HL-60/S4 (cell line): ENCODE data around the gene JARID2.

ENCODE experiments used
- in situ Hi-C: fragments of 300-500 bp; cut with MboI; formaldehyde crosslinking; loops from 2 replicates; pipeline ENCODE4 v1.14.3; 2022; ENCODE audit warnings: low sequenced_read_pairs

JARID2 gene

GRCh38 chr6:15481390-15482291, 235.8 kb downstream of the JARID2 start:
- in situ Hi-C loops = no loop called here

DNA sequence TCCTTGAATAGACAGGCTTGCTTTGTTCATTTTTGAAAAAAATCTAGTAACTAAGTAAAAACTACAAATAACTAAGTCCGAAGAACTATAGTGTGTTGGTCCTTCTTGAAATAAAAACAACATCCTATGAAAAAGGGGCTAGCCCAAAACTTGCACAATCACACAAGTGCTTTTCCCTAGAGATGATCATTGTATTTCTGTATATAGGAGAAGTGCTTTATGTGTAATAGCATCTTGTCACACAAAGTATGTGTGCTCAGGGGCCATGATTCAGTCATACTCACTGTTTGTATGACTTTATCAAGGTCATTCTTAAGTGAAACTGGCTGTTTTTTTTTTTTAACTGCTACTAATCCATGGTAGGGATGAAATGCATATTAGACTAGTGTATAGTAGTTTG, 237.2 kb downstream of the JARID2 start:
- in situ Hi-C loops = no loop called here

- in situ Hi-C loops = no loop called here
Observed at GRCh38 chr6:15484140-15484539, 238.3 kb downstream of the JARID2 start.

- in situ Hi-C loops = no loop called here
Observed at GRCh38 chr6:15484821-15485220, 239.0 kb downstream of the JARID2 start.

- in situ Hi-C loops = no loop called here
Observed at GRCh38 chr6:15485936-15486335, 240.1 kb downstream of the JARID2 start.

- in situ Hi-C loops = no loop called here
Observed at GRCh38 chr6:15487262-15487661, 241.4 kb downstream of the JARID2 start.

GRCh38 chr6:15489261-15489962, 243.5 kb downstream of the JARID2 start:
- in situ Hi-C loops = no loop called here

GRCh38 chr6:15490242-15491100, 244.6 kb downstream of the JARID2 start:
- in situ Hi-C loops = no loop called here

DNA sequence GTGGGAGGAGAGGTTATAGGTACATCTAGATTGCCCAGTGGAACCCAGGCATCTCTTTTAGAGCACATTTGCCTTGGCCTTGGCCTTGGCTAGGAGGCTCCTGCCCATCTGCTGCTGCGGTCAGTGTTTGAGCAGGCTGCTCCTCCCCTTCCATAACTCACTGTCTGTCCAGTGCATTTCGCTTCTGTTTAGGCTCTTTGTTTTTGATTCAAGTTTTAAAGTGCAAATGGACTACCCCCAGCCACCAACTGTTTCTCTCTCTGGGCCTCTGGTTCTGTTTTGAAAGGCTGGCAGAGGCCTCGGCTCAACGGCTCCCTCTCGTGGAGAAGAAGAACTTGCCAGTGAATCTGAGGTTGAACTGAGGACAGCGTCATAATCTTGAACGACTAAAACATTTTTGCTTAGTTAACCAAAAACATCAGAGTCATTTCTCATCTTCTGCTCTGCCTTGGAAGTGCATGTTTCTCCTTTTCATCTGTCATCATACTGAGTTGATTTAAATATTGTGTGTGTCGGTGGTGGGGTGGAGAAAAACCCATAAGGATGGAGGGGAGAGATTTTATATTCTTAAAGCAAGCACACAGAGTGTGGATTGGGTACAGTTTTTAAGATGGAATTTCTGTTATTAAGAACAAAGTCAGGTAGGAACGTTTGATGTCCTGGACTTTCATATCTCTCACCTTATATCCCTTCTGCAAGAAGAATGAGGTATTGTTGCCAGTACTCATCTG, 245.6 kb downstream of the JARID2 start:
- in situ Hi-C loops = no loop called here

DNA sequence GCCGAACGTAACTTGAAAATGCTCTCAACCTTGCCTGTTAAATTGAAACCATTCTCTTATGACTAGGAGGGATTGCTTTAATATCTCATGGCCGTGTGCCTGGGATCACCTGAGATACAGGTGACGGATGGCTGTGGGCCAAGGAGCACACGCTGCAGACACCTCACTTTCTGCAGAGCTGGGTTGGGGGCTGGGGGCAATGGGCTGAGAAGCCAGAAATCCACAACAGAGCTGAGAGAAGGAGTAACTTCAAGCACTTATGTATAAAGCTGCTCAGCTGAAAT, 246.1 kb downstream of the JARID2 start:
- in situ Hi-C loops = no loop called here

- in situ Hi-C loops = no loop called here
Observed at GRCh38 chr6:15493437-15494168, 247.7 kb downstream of the JARID2 start.

DNA sequence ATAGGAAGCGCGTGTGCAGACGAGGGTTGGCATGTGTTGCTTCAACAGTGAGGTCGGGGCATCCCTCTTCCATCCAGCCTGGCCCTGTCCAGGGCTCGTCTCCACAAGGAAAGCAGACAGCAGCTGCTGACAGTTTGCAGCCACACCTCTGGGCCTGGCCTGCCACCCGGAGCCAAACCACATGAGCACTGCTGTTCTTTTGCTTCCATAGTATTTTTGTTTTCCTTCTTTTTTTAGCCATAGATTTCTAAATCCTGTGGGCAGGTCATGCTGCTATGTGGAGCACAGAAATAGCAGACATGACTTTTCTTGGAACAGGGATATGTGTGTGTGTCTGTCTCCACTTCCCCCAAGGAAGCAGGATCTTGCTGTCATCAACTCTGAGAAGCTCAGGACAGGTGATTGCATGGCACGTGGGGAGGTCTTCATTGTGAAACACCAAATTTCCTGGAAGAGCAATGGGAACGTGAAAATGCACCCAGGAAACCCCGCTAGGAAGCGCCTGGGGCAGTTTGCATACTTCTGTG, 249.6 kb downstream of the JARID2 start:
- in situ Hi-C loops = no loop called here

DNA sequence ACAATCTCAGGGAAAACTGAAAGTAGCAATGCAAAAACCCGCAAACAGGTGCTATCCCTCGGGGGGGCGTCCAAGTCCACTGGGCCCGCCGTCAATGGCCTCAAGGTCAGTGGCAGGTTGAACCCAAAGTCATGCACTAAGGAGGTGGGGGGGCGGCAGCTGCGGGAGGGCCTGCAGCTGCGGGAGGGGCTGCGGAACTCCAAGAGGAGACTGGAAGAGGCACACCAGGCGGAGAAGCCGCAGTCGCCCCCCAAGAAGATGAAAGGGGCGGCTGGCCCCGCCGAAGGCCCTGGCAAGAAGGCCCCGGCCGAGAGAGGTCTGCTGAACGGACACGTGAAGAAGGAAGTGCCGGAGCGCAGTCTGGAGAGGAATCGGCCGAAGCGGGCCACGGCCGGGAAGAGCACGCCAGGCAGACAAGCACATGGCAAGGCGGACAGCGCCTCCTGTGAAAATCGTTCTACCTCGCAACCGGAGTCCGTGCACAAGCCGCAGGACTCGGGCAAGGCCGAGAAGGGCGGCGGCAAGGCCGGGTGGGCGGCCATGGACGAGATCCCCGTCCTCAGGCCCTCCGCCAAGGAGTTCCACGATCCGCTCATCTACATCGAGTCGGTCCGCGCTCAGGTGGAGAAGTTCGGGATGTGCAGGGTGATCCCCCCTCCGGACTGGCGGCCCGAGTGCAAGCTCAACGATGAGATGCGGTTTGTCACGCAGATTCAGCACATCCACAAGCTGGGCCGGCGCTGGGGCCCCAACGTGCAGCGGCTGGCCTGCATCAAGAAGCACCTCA, 250.7 kb downstream of the JARID2 start:
- in situ Hi-C loops = no loop called here

DNA sequence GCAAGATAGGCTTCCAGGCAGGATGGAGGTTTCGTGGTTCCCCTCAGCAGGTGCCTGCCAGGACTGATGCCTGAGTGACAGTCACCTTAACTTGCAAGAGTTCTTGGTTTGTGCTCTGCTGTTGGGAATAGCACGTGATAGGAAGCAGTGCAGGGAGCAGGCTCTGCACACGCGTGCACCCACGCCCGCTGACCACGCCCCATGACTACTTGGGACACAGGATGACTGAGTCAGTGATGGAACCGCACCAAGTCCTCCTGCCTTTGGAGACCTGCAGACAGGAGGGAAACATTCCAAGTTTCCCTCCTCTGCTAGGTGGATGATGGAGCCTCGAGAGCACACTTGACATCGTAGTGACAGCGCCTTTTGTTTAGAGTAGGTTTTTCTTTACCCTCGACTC, 252.8 kb downstream of the JARID2 start:
- in situ Hi-C loops = no loop called here

GRCh38 chr6:15499125-15499524, 253.3 kb downstream of the JARID2 start:
- in situ Hi-C loops = no loop called here

DNA sequence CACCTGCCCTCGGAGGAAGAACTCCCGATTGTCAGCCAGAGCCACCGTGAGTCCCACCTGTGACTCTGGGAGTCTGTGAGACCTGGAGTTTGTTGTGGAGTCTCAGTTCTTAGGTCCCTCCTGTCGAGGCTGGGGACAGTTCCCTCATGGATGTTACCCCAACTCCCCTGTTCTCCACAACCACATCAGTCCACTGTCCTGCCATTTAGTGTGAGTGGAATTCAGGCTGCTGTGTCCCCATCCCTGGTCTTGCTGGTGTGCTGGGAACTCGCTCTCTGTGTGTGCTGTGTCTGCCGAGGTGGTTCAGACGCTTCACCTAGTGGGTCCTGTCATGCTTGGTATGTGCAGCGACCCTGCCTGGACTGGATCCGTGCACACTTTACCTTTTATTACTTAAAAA, 253.7 kb downstream of the JARID2 start:
- in situ Hi-C loops = no loop called here

DNA sequence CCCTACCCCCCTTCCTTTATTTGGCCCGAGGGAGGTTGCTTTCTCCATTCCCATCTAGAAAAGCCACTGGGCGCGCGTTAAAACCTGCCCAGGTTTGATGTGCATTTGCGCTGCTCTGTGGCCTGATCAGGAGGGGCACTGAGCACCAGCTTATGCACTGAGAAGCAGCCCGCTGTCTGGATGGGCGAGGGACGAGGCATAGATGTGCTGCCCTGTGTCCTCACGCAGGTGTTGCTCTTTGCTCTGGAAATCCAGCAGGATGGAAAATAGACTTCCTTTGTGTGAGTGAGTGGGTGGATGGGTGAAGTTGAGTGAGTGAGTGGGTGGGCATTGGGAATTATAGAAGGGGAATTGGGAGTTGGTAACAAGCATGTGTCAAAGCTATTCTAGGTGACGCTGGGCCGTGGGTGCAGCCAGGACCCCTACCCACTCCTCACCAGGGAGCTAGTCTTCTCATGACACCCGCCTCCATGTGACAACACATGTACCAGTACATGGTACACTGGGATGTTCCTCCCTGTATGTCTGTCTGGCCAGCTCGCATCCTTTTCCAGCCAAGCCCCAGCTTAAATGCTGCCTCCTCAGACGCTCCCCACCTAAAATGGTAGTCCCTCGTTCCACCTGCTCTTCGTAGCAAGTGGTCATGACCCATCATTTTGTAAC, 254.3 kb downstream of the JARID2 start:
- in situ Hi-C loops = loop anchor here (25.0 kb wide), 1 partner anchor 712 kb away; no protein-coding TSS in a partner anchor
